GM18499 (cell line): Measurements from ENCODE around the gene CPNE5.

Source experiments
- ATAC-seq: cut with Tn5 transposase; IDR thresholded peaks from one replicate; pipeline ENCODE4 v1.9.1; 2021; ENCODE audit warnings: moderate number of reproducible peaks; ENCODE audit not compliant: insufficient read depth, unreplicated experiment

The CPNE5 gene

DNA sequence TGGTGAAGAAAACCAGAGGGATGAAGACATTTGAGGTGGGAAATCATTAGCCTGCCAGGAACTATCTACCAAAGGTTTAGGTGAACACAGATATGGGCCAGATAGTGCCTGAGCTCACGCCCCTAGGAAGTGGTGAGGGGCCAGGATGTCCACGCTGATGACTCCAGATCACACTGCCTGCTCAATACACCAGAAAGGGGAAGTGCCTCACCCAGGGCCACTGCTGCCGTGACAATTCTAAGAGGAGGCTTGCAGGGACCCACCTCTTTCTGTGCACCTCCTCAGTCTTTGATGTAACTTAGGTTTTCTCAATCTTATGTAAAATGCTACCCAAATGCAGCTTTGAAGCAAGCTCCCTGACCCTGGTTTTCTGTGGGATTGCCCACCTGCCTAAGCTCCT is 147.0 kb downstream of the CPNE5 start:
- ATAC-seq, result no peak

DNA sequence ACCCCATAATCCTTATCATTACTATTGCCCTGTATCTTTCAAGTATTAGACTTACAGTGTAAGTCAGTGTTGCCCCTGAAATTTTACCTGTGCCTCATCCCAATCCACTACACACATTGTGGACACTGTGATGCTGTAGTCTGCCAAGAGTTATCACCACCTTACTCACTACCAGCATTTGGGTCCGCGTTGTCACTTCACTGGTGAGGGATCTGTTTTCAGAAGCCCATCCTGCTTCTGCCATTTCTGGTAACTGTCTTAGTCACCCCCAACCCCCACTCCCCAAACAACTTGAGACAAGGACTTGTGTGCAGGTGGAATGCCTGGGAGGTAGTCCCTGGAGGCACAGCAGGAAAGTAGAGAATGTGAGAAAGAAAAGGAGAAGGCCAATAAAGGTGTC is 147.6 kb downstream of the CPNE5 start:
- ATAC-seq, result no peak

DNA sequence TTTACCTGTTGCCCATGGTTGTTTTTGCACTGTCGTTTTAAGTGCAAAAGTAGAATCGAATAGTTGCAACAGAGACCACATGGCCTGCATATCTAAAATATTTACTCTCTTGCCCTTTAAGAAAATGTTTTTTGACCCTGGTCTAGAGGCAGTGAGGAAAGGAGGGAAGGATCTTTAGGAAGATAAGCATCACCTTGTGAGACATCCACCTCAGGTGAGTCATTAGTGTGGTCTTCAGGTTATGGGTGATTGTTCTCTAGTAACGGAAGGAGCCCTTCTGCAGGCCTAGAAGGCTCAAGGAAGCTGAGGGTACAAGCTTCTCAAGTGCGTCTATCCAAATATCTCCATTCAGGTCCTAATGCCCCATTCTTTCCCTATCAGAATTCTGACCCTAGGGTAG is 148.2 kb downstream of the CPNE5 start:
- no peak for ATAC-seq
